Measurements from ENCODE around the gene SSH3. TPM values are rescaled to one million over a fixed set of nuclear protein-coding genes. Genes with fewer than 3 reads are reported as not detected.
A peak's percentile ranks its signal among the peaks of the same experiment; 100 is the strongest.

The SSH3 gene
- total and polyA plus RNA-seq, 2 of the 4 experiments (the other 2 are of a cell fraction), result 7.3 to 26.7 TPM

- TF ChIP-seq MAFK (IDR thresholded peaks at IDR 0.05; ENCODE audit: low read depth, low read length) (no peak), FOS (IDR thresholded peaks at IDR 0.05; ENCODE audit: low read depth, low read length) (no peak), POLR2A (IDR thresholded peaks at IDR 0.05; ENCODE audit: low read depth, low read length) (no peak), MAZ (IDR thresholded peaks at IDR 0.05; ENCODE audit: borderline replicate concordance, low read depth, low read length) (no peak), RFX5 (IDR thresholded peaks at IDR 0.05; ENCODE audit: low read depth, low read length) (no peak), CEBPB (IDR thresholded peaks at IDR 0.05; ENCODE audit: low read depth, low read length) (no peak), RAD21 (IDR thresholded peaks at IDR 0.05; ENCODE audit: low read length) (no peak), SMC3 (IDR thresholded peaks at IDR 0.05; ENCODE audit: low read depth, low read length) (no peak), MXI1 (IDR thresholded peaks at IDR 0.05; ENCODE audit: borderline replicate concordance, low read depth, low read length) (no peak)
- TF ChIP-seq, protein P1, sequence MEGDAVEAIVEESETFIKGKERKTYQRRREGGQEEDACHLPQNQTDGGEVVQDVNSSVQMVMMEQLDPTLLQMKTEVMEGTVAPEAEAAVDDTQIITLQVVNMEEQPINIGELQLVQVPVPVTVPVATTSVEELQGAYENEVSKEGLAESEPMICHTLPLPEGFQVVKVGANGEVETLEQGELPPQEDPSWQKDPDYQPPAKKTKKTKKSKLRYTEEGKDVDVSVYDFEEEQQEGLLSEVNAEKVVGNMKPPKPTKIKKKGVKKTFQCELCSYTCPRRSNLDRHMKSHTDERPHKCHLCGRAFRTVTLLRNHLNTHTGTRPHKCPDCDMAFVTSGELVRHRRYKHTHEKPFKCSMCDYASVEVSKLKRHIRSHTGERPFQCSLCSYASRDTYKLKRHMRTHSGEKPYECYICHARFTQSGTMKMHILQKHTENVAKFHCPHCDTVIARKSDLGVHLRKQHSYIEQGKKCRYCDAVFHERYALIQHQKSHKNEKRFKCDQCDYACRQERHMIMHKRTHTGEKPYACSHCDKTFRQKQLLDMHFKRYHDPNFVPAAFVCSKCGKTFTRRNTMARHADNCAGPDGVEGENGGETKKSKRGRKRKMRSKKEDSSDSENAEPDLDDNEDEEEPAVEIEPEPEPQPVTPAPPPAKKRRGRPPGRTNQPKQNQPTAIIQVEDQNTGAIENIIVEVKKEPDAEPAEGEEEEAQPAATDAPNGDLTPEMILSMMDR (conservative IDR thresholded peaks at IDR 0.05; ENCODE audit: low read depth, low read length), result no peak
- TF ChIP-seq, protein P2, sequence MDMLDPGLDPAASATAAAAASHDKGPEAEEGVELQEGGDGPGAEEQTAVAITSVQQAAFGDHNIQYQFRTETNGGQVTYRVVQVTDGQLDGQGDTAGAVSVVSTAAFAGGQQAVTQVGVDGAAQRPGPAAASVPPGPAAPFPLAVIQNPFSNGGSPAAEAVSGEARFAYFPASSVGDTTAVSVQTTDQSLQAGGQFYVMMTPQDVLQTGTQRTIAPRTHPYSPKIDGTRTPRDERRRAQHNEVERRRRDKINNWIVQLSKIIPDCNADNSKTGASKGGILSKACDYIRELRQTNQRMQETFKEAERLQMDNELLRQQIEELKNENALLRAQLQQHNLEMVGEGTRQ (IDR thresholded peaks at IDR 0.05; ENCODE audit: low read depth, low read length), result no peak
- TF ChIP-seq, protein P3, sequence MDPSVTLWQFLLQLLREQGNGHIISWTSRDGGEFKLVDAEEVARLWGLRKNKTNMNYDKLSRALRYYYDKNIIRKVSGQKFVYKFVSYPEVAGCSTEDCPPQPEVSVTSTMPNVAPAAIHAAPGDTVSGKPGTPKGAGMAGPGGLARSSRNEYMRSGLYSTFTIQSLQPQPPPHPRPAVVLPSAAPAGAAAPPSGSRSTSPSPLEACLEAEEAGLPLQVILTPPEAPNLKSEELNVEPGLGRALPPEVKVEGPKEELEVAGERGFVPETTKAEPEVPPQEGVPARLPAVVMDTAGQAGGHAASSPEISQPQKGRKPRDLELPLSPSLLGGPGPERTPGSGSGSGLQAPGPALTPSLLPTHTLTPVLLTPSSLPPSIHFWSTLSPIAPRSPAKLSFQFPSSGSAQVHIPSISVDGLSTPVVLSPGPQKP (IDR thresholded peaks at IDR 0.05; ENCODE audit: borderline replicate concordance, low read depth, low read length), result no peak
- Histone ChIP-seq H3K4ac (ENCODE audit: low read depth, low read length) (no peak overlapping the region; the same call in 1 of the 2 replicates), H2AK5ac (ENCODE audit: low read depth, low read length) (0 out of 2 replicates have a peak overlapping the region, but pooled peaks have one; percentile 36), H3K9me1 (ENCODE audit: insufficient read depth, low read length) (peaks cover 39% of the 10 kb centered on the region), H3K14ac (replicated peaks; ENCODE audit: low read depth, low read length) (no peak overlapping the region), H2BK120ac (ENCODE audit: low read depth, low read length) (no peak overlapping the region), H3K9ac (ENCODE audit: low read depth, low read length) (no peak overlapping the region), H4K8ac (ENCODE audit: low read depth in 2 of 2, low read length in 2 of 2) (no peak overlapping the region), H3K79me1 (ENCODE audit: low read depth in 1 of 2, low read length in 2 of 2) (peaks cover 28 to 98% of the 10 kb centered on the region in 2 experiments; a peak in 3 of 4 replicates), H3K23ac (ENCODE audit: low read depth, low read length) (no peak overlapping the region), H2BK15ac (ENCODE audit: low read depth, low read length) (no peak overlapping the region), H3K27ac (ENCODE audit: insufficient read depth, low read length) (no peak overlapping the region), H4K20me1 (ENCODE audit: insufficient read depth, low read length) (peaks cover 44% of the 10 kb centered on the region), H3K36me3 (ENCODE audit: control insufficient read depth, insufficient read depth, low read length) (peaks cover 10% of the 10 kb centered on the region; the same call in 1 of the 2 replicates), H2BK20ac (ENCODE audit: low read depth, low read length) (no peak overlapping the region), H4K91ac (ENCODE audit: insufficient read depth, low read depth, low read length) (no peak overlapping the region), H2AK9ac (replicated peaks; ENCODE audit: low read depth, low read length, poor library complexity) (peak overlapping the region; percentile 45), H3K18ac (ENCODE audit: low read depth, low read length) (no peak overlapping the region), H3K9me3 (ENCODE audit: control insufficient read depth, insufficient read depth, low read length) (no peaks in the 10 kb centered on the region), H2BK5ac (ENCODE audit: low read depth, low read length, poor library complexity, severe bottlenecking) (no peak overlapping the region), H4K5ac (ENCODE audit: low read depth, low read length) (no peak overlapping the region), H3K56ac (ENCODE audit: extremely low read depth, insufficient read depth, low read length) (no peak overlapping the region), H3K4me2 (ENCODE audit: low read depth, low read length) (no peak overlapping the region), H3K27me3 (ENCODE audit: control insufficient read depth, insufficient read depth, low read length) (no peaks in the 10 kb centered on the region), H2AFZ (replicated peaks; ENCODE audit: low read length, poor library complexity) (no peak overlapping the region), H3K4me1 (ENCODE audit: control insufficient read depth, insufficient read depth, low read length) (peaks cover 37% of the 10 kb centered on the region), H3K4me3 (ENCODE audit: insufficient read depth, low read depth, low read length) (no peak overlapping the region)
- ChIA-PET POLR2A (ENCODE audit: unreplicated experiment) (no interaction called here), CTCF (no interaction called here)
- ATAC-seq (ENCODE audit: low read depth), result no peak
- intact Hi-C loops (cut with micrococcal nuclease), result no loop called here
- BruUV-seq (replicated peaks), result no TSS peak
- 96% methylated on average over 5 of the region's 19 CpGs; no CpG with 5 or more reads in 1 of the 2 experiments for WGBS, 2 experiments (ENCODE audit: extremely low coverage in 2 of 2, insufficient read length in 1 of 2)
- in situ Hi-C loops (cut with MboI; ENCODE audit: low sequenced_read_pairs), result no loop called here
- no peak for DNase-seq
- dilution Hi-C loops (cut with HindIII; ENCODE audit: low sequenced_read_pairs, unreplicated experiment), result no loop called here
These were observed 31.6 kb upstream of the SSH3 start for GRCh38 chr11:67271541-67272284.
